A673 (cell line): Measurements from ENCODE around the gene RPL19.

ENCODE experiments used
- EZH2 ChIP-seq: fragments of 200-600 bp; sonication (generic); IDR thresholded peaks from 2 replicates; pipeline ENCODE4 v1.6.1; 2017; ENCODE audit warnings: borderline replicate concordance, low read depth, mild to moderate bottlenecking, mixed read lengths, antibody characterized with exemption, low read length; ENCODE audit not compliant: poor library complexity, severe bottlenecking
- TF ChIP-seq, protein P1 (sequence below): fragments of 300-800, 200-600 bp; sonication (generic); conservative IDR thresholded peaks from 2 replicates; pipeline ENCODE4 v1.5.1; 2017; ENCODE audit warnings: low read depth, mild to moderate bottlenecking, antibody characterized with exemption, low read length, moderate library complexity, mixed read lengths

DNA sequence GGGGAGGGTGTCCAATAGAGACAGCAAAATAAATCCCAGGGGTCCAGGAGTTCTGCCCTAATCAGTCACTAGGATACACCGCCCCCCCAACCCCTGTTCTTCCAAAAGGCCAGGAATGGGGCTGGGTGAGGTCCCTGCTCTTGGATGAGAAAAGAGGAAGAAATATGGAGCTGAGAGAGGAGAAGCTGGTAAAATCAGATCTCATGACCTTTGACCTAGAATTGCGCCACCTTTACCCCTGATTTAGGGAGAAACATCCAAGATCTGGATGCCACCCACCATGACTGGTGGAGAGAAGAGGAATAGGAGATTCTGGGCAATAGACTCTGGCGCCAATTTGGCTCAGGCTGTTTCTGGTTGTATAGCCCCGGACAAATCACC, 1.9 kb upstream of the RPL19 start:
- TF ChIP-seq, protein P1, sequence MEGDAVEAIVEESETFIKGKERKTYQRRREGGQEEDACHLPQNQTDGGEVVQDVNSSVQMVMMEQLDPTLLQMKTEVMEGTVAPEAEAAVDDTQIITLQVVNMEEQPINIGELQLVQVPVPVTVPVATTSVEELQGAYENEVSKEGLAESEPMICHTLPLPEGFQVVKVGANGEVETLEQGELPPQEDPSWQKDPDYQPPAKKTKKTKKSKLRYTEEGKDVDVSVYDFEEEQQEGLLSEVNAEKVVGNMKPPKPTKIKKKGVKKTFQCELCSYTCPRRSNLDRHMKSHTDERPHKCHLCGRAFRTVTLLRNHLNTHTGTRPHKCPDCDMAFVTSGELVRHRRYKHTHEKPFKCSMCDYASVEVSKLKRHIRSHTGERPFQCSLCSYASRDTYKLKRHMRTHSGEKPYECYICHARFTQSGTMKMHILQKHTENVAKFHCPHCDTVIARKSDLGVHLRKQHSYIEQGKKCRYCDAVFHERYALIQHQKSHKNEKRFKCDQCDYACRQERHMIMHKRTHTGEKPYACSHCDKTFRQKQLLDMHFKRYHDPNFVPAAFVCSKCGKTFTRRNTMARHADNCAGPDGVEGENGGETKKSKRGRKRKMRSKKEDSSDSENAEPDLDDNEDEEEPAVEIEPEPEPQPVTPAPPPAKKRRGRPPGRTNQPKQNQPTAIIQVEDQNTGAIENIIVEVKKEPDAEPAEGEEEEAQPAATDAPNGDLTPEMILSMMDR: no peak
- TF ChIP-seq EZH2: no peak
